Activated CD4-positive, CD25-positive, alpha-beta regulatory T cell treated with anti-CD3 and anti-CD28 coated beads, Interleukin-2, amount 50 U/mL, for 16 hours (primary cell): ENCODE results near the gene COL23A1.
"Not testable (repeated sequence)": the region's sequence is repeated elsewhere in the genome, so short reads cannot be mapped to it uniquely, and the experiment has no call there.

Experiments used
- DNase-seq: peaks from one replicate; pipeline ENCODE4 v3.0.0-alpha.2; 2020; ENCODE audit warnings: low read depth, low spot score

The COL23A1 gene

DNA sequence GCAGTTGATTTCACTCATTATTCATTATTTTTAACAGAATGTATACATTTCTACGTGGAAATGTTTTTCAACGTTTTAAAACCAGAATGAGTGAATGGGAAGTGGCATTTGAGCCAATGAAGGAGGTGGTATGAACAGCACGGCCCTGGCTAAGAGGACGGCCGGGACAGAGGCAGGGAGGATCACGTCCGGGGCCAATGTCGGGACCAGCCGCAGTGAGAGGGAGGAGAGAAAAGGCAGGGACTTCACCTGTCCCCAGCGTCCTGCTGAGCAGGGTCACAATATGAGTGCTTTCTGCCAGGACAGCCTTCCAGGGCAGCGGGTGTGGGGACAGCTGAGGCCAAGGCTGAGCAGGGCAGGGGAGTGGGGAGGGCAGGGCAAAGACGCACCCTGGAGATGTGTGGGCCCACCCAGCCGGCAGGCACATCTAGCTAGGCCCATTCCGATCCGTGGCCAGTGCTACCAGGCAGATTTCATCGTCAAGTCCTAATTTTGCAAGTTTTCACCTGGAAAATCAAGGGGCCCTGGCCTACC, 209.6 kb downstream of the COL23A1 start:
- DNase-seq: no peak

GRCh38 chr5:178380086-178380485, 210.1 kb downstream of the COL23A1 start:
- DNase-seq: no peak

GRCh38 chr5:178378527-178379484, 211.4 kb downstream of the COL23A1 start:
- no peak for DNase-seq

- no peak for DNase-seq
Observed at GRCh38 chr5:178377583-178378270, 212.5 kb downstream of the COL23A1 start.

GRCh38 chr5:178376921-178377582, 213.1 kb downstream of the COL23A1 start:
- DNase-seq: no peak

GRCh38 chr5:178375348-178375747, 214.8 kb downstream of the COL23A1 start:
- no peak for DNase-seq

GRCh38 chr5:178373711-178374110, 216.5 kb downstream of the COL23A1 start:
- no peak for DNase-seq

DNA sequence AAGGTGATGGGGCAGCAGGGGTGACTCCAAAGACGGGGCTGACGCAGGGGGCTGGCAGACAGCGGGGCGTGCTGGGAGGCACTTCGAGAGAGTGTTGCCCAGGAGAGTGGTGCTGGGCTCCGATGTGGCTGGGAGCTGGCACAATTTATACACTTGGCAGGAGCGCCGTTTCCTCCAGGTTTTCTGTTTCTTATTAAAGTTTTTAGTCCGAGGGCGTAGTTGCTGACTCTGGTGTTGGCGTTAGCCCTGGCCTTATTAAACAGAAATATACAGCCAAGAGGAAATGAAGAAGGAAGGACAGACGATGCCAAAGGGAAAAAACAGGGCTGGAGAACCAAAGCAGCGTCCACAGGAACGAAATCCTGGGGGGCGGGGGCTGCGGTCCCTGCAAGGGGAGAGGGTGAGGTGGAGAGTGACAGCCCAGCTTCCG, 218.0 kb downstream of the COL23A1 start:
- no peak for DNase-seq

DNA sequence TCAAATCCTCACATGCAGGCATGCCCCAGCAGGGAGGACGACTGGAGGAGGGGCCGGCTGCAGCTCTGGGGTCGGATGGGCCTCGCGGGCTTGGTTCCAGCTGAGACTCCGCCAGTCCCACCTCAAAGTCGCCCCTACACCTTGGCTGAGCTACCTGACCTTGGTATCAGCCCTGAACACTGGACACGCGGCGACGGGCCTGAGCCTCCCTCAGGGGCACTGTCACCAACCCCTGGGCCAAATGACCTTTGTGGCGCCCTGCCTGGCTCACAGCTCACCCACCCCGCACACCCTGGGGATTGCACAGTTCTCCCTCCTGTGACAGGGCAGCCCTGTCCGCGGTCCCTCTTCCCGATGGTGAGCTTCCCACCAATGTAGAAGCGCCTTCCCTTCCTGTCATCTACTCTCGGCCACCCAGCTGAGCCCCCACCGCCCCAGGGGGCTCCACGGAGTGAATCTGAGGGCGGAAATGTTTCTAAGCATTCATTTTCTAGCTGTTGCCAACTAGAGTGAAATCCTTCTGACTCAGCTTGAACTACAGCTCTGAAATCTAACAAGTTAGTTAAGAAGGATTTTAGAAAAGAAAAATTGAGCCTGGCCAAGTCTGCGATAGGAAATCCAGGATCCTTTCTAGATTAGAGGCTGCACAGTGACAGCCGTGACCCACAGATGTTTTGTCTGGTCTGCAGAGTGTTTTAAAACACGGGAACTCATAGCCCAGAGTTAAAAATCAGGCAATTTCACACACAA, 218.7 kb downstream of the COL23A1 start:
- no peak for DNase-seq

DNA sequence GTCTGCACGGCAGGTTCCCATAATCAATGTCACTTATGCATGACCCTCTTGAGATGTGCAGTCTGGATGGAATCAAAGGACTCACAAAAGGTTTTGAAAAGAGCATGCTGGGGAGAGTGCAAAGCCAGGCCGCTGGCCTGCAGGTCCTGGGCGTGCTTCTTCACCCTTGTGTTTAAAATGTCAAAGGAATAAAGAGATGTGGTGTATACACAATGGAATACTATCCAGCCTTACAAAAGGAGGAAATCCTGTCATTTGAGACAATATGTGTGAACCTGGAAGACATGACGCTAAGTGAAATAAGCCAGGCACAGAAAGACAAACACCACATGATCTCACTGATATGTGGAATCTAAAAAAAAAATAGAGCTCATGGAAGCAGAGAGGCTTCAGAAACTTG, 220.1 kb downstream of the COL23A1 start:
- no peak for DNase-seq

GRCh38 chr5:178369469-178369868, 220.7 kb downstream of the COL23A1 start:
- not testable (repeated sequence) for DNase-seq

- DNase-seq: no peak
Observed at GRCh38 chr5:178368716-178369300, 221.4 kb downstream of the COL23A1 start.

GRCh38 chr5:178368274-178368673, 221.9 kb downstream of the COL23A1 start:
- DNase-seq: no peak

DNA sequence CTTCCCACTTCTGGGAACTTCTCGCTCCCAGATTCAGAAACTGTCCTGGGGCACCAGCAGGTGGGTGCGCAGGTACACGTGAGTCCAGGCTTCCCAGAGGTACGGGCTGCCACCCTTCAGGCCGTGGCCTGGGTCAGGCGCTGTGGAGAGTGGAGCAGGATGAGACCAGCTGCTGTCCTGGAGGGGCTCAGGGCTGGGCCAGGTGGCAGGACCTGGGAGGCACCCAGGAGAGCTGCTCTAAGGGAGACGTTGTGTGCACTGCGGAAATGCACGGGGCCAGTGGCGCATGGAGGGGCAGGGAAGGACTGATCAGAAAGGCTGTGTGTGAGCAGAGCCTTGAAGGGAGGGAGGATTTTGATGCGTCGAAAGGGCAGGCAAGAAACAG, 222.5 kb downstream of the COL23A1 start:
- DNase-seq: no peak

GRCh38 chr5:178366998-178367735, 223.0 kb downstream of the COL23A1 start:
- no peak for DNase-seq

DNA sequence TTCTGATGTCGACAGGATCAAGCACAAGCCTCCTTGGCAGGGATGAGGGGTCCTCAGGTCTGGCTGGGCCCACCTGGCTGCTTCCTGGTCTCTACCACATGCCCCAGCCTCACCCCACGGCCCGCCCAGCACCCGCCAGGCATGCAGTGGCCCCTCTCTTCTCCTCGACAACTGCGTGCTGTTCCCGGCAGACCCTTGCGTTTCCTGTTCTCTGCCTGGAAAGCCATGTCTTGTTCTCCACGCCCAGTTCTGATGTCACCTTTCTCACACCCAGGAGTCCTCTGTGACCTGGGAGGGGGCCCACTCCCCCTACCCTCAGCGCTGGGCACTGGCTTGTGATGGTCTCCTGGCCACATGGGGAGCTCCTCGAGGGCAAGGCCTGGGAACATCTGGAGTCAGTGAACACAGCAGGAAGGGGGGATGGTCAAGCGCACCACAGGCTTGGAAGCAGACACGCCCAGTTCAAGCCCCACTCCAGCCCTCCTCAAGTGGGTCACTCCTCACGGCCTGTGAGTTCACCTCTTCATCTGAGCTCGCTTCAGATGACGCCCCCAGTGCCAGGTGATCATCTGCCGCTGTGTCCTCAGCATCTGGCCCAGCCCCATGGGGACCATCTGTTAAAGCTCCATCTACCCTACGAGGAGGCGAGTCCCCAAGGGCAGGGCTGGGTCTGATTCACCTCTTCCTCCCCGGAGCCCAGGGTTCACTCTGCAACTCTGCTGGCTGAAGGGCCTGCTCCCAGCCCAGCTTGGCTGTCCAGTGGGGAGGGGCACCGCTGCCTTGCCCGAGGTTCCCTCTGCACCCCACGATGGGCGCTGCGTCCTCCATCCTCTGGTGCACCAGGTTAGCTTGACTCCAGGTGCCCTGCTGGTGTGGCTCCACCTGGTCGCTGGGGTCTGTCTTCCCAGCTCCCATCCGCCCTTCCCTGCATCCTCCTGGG, 224.4 kb downstream of the COL23A1 start:
- no peak for DNase-seq

DNA sequence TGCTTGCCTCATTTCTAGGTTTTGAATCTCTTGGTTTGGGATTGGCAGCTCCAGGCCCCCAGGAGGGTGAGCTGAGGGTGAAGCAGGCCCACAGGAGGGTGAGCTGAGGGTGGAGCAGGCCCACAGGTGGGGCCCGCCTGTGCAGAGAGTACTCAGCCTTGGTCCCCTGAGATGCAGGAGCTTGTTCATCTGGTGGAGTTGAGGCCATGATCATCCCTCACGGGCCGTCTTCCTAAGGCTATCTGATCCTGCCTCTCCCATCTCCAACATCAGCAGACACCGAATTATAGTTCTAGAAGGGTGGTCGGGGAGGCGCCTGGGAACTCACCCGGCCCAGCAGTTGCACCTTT, 225.9 kb downstream of the COL23A1 start:
- DNase-seq: no peak

DNA sequence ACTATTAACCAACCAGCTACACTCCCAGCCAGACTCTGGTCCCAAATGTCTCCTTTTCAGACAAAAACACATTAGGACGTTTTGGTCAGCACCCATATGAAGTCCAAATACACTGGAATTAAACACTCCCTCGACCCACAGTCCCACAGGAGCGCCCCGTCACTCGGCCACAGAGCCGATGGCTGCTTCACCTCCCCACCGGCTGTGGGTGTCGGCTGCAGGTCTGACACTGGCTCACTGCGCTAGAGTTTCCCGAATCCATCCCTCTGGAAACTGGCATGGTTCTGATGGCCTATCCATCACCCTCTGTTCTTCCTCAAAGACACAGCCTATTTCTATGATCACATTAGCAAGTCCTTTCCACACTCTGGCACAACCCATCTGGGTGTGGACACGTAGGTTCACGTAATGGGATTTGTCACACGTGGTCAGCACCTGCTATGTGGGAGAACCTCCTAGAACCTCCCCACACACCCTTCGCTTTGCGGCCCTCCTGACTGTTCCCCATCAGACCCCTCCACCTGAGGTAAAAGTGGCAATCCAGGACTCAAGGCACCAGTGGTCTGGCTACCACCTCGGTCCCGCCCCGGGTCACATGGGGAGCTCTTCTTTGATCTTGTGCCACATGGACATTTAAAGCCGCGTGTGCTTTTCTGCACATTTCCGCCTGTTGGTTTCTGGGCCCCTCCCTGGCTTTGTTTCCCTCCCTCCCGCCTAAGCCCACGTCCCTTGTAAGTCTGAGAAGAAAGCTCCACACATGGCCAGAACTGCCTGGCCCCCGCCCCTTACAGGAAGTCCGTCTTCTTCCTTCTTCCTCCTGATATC, 226.5 kb downstream of the COL23A1 start:
- no peak for DNase-seq
